HL-60/S4 treated with retinoic acid at 250 ng/mL for 4 days and 3 days (cell line): ENCODE data around the gene EVC.

Source experiments
- in situ Hi-C: fragments of 300-500 bp; cut with MboI; formaldehyde crosslinking; loops from 2 replicates; pipeline ENCODE4 v1.7.0; 2022; ENCODE audit warnings: low sequenced_read_pairs

EVC gene

GRCh38 chr4:5730436-5730835, 19.4 kb downstream of the EVC start:
- in situ Hi-C loops, result no loop called here

GRCh38 chr4:5730993-5731990, 20.3 kb downstream of the EVC start:
- in situ Hi-C loops, result no loop called here

- in situ Hi-C loops, result no loop called here
Observed at GRCh38 chr4:5732158-5732557, 21.2 kb downstream of the EVC start.

- in situ Hi-C loops, result no loop called here
Observed at GRCh38 chr4:5734853-5735252, 23.9 kb downstream of the EVC start.

- in situ Hi-C loops, result no loop called here
Observed at GRCh38 chr4:5735463-5735862, 24.5 kb downstream of the EVC start.

GRCh38 chr4:5738061-5738460, 27.1 kb downstream of the EVC start:
- in situ Hi-C loops, result no loop called here

GRCh38 chr4:5742388-5742787, 31.4 kb downstream of the EVC start:
- in situ Hi-C loops, result no loop called here

- in situ Hi-C loops, result no loop called here
Observed at GRCh38 chr4:5742968-5743367, 32.0 kb downstream of the EVC start.

- in situ Hi-C loops, result no loop called here
Observed at GRCh38 chr4:5746250-5746649, 35.2 kb downstream of the EVC start.

GRCh38 chr4:5746829-5747737, 36.1 kb downstream of the EVC start:
- in situ Hi-C loops, result no loop called here

GRCh38 chr4:5747738-5748375, 36.9 kb downstream of the EVC start:
- in situ Hi-C loops, result no loop called here

GRCh38 chr4:5749568-5749967, 38.6 kb downstream of the EVC start:
- in situ Hi-C loops, result no loop called here

- in situ Hi-C loops, result no loop called here
Observed at GRCh38 chr4:5750052-5750945, 39.3 kb downstream of the EVC start.

- in situ Hi-C loops, result no loop called here
Observed at GRCh38 chr4:5750946-5751665, 40.1 kb downstream of the EVC start.

GRCh38 chr4:5751666-5752375, 40.8 kb downstream of the EVC start:
- in situ Hi-C loops, result no loop called here

- in situ Hi-C loops, result no loop called here
Observed at GRCh38 chr4:5752376-5753184, 41.6 kb downstream of the EVC start.

GRCh38 chr4:5753366-5753765, 42.4 kb downstream of the EVC start:
- in situ Hi-C loops, result no loop called here
